Natural killer cell treated with Interleukin-12 subunit alpha and Interleukin-12 subunit beta and Interleukin-15 and Interleukin-18, amount 100 ng/mL, for 72 hours (primary cell): ENCODE data around the gene GOLGA1. TPM values are rescaled to one million over a fixed set of nuclear protein-coding genes. Genes with fewer than 3 reads are reported as not detected.
A peak's percentile ranks its signal among the peaks of the same experiment; 100 is the strongest.
"Not testable (repeated sequence)": the region's sequence is repeated elsewhere in the genome, so short reads cannot be mapped to it uniquely, and the experiment has no call there.

Source experiments
- ATAC-seq, 2 donors: fragments of 150-1000 bp; cut with Tn5 transposase in 1 of 2; sonication (Bioruptor Pico), chemical (Tn5 transposase) in 1 of 2; 2 replicates each; pipeline ENCODE4 v1.10.0; 2021
- DNase-seq: peaks from one replicate; pipeline ENCODE4 v3.0.0; 2022; ENCODE audit warnings: low spot score
- H3K27ac Mint-ChIP-seq, 2 donors: 1 replicate in 1 of 2; 2 replicates in 1 of 2; pipeline ENCODE4 v1.8.0; 2022; ENCODE audit warnings: mixed read lengths in 2 of 2, mild to moderate bottlenecking in 1 of 2, moderate library complexity in 1 of 2
- H3K27me3 Mint-ChIP-seq, 2 donors: 1 replicate in 1 of 2; 2 replicates in 1 of 2; pipeline ENCODE4 v1.8.0; 2022; ENCODE audit warnings: mixed read lengths in 2 of 2
- H3K36me3 Mint-ChIP-seq: one replicate; pipeline ENCODE4 v1.8.0; 2022; ENCODE audit warnings: mixed read lengths
- H3K4me1 Mint-ChIP-seq, 2 donors: 1 replicate in 1 of 2; 2 replicates in 1 of 2; pipeline ENCODE4 v1.8.0; 2022; ENCODE audit warnings: low read depth in 2 of 2, mixed read lengths in 2 of 2, mild to moderate bottlenecking in 1 of 2
- H3K4me3 Mint-ChIP-seq: one replicate; pipeline ENCODE4 v1.8.0; 2022; ENCODE audit warnings: mixed read lengths
- H3K9me3 Mint-ChIP-seq: 2 replicates; pipeline ENCODE4 v1.8.0; 2022; ENCODE audit warnings: mixed read lengths
- total RNA-seq, 2 donors: library from RNA; stranded (reverse); gene quantifications; one replicate each; pipeline ENCODE4 v1.2.3, GENCODE V29; 2022

GOLGA1 gene
- total RNA-seq, 2 donors from 2014 or later, result 22.1 to 22.6 TPM

GRCh38 chr9:124920394-124920793, 20.5 kb downstream of the GOLGA1 start:
- not testable (repeated sequence) for H3K9me3 Mint-ChIP-seq, ATAC-seq, H3K27ac Mint-ChIP-seq, H3K4me1 Mint-ChIP-seq, H3K4me3 Mint-ChIP-seq, DNase-seq, H3K27me3 Mint-ChIP-seq, H3K36me3 Mint-ChIP-seq

- DNase-seq (no peak), ATAC-seq (no peak)
- H3K36me3 Mint-ChIP-seq, result peaks cover 16% of the 10 kb centered on the region
- H3K4me3 Mint-ChIP-seq, result no peak overlapping the region
- H3K27ac Mint-ChIP-seq, result no peak overlapping the region
- no peaks in the 10 kb centered on the region for H3K9me3 Mint-ChIP-seq
- peaks cover 8 to 18% of the 10 kb centered on the region in 2 donors for H3K4me1 Mint-ChIP-seq
- no peaks in the 10 kb centered on the region for H3K27me3 Mint-ChIP-seq
Measured at GRCh38 chr9:124914753-124915405, 26.0 kb downstream of the GOLGA1 start.

GRCh38 chr9:124913378-124913777, 27.5 kb downstream of the GOLGA1 start:
- Mint-ChIP-seq H3K9me3 (no peaks in the 10 kb centered on the region), H3K27ac (no peak overlapping the region), H3K4me1 (peaks cover 8 to 18% of the 10 kb centered on the region in 2 donors), H3K36me3 (peaks cover 16% of the 10 kb centered on the region), H3K27me3 (no peaks in the 10 kb centered on the region), H3K4me3 (no peak overlapping the region)
- DNase-seq (no peak), ATAC-seq (no peak)

GRCh38 chr9:124911766-124912165, 29.1 kb downstream of the GOLGA1 start:
- Mint-ChIP-seq H3K9me3 (no peaks in the 10 kb centered on the region), H3K4me1 (peaks cover 8 to 18% of the 10 kb centered on the region in 2 donors), H3K27me3 (no peaks in the 10 kb centered on the region), H3K4me3 (no peak overlapping the region), H3K27ac (no peak overlapping the region), H3K36me3 (peaks cover 16% of the 10 kb centered on the region)
- DNase-seq (no peak), ATAC-seq (no peak)

- Mint-ChIP-seq H3K4me1 (peaks cover 0 to 6% of the 10 kb centered on the region in 2 donors), H3K36me3 (peaks cover 12% of the 10 kb centered on the region), H3K27me3 (no peaks in the 10 kb centered on the region), H3K27ac (no peak overlapping the region), H3K4me3 (no peak overlapping the region), H3K9me3 (no peaks in the 10 kb centered on the region)
- no peak for DNase-seq
- no peak for ATAC-seq
Measured at GRCh38 chr9:124908098-124908497, 32.8 kb downstream of the GOLGA1 start.

- Mint-ChIP-seq H3K9me3 (no peaks in the 10 kb centered on the region), H3K36me3 (peaks cover 11% of the 10 kb centered on the region), H3K4me1 (peaks cover 0 to 6% of the 10 kb centered on the region in 2 donors), H3K27ac (no peak overlapping the region), H3K27me3 (no peaks in the 10 kb centered on the region), H3K4me3 (no peak overlapping the region)
- ATAC-seq (no peak), DNase-seq (no peak)
Measured at GRCh38 chr9:124906966-124907365, 33.9 kb downstream of the GOLGA1 start.

GRCh38 chr9:124899845-124900244, 41.0 kb downstream of the GOLGA1 start:
- H3K9me3 Mint-ChIP-seq, result no peaks in the 10 kb centered on the region
- no peak overlapping the region for H3K4me3 Mint-ChIP-seq
- peaks cover 6% of the 10 kb centered on the region for H3K36me3 Mint-ChIP-seq
- no peak overlapping the region for H3K27ac Mint-ChIP-seq
- ATAC-seq, result no peak
- H3K4me1 Mint-ChIP-seq, result peaks cover 2 to 7% of the 10 kb centered on the region in 2 donors
- H3K27me3 Mint-ChIP-seq, result no peaks in the 10 kb centered on the region
- no peak for DNase-seq

- Mint-ChIP-seq H3K9me3 (no peaks in the 10 kb centered on the region), H3K36me3 (peaks cover 17% of the 10 kb centered on the region), H3K4me3 (no peak overlapping the region), H3K27ac (no peak overlapping the region), H3K27me3 (no peaks in the 10 kb centered on the region), H3K4me1 (peaks cover 6 to 11% of the 10 kb centered on the region in 2 donors)
- no peak for ATAC-seq
- DNase-seq, result no peak
Measured at GRCh38 chr9:124897570-124898460, 43.1 kb downstream of the GOLGA1 start.

- no peak overlapping the region for H3K27ac Mint-ChIP-seq
- peaks cover 17% of the 10 kb centered on the region for H3K36me3 Mint-ChIP-seq
- no peak overlapping the region for H3K4me3 Mint-ChIP-seq
- DNase-seq (no peak), ATAC-seq (peak; percentile 67 to 71)
- H3K27me3 Mint-ChIP-seq, result no peaks in the 10 kb centered on the region
- peaks cover 6 to 11% of the 10 kb centered on the region in 2 donors for H3K4me1 Mint-ChIP-seq
- no peaks in the 10 kb centered on the region for H3K9me3 Mint-ChIP-seq
Measured at GRCh38 chr9:124894741-124895170, 46.1 kb downstream of the GOLGA1 start.

GRCh38 chr9:124894035-124894740, 46.7 kb downstream of the GOLGA1 start:
- Mint-ChIP-seq H3K27ac (no peak overlapping the region), H3K27me3 (no peaks in the 10 kb centered on the region), H3K36me3 (peaks cover 17% of the 10 kb centered on the region), H3K9me3 (no peaks in the 10 kb centered on the region), H3K4me1 (peaks cover 6 to 11% of the 10 kb centered on the region in 2 donors), H3K4me3 (no peak overlapping the region)
- no peak for ATAC-seq
- DNase-seq, result no peak

- DNase-seq, result no peak
- no peaks in the 10 kb centered on the region for H3K27me3 Mint-ChIP-seq
- peaks cover 6 to 11% of the 10 kb centered on the region in 2 donors for H3K4me1 Mint-ChIP-seq
- peaks cover 11% of the 10 kb centered on the region for H3K36me3 Mint-ChIP-seq
- no peak overlapping the region for H3K4me3 Mint-ChIP-seq
- H3K9me3 Mint-ChIP-seq, result no peaks in the 10 kb centered on the region
- ATAC-seq, result no peak
- H3K27ac Mint-ChIP-seq, result peak overlapping the region in 1 of 2 donors; percentile 66
Measured at GRCh38 chr9:124890179-124890578, 50.7 kb downstream of the GOLGA1 start.

GRCh38 chr9:124889006-124889405, 51.9 kb downstream of the GOLGA1 start:
- H3K4me1 Mint-ChIP-seq, result peaks cover 0 to 5% of the 10 kb centered on the region in 2 donors
- no peaks in the 10 kb centered on the region for H3K27me3 Mint-ChIP-seq
- no peaks in the 10 kb centered on the region for H3K9me3 Mint-ChIP-seq
- H3K4me3 Mint-ChIP-seq, result no peak overlapping the region
- no peak for DNase-seq
- no peak overlapping the region for H3K27ac Mint-ChIP-seq
- ATAC-seq, result no peak
- H3K36me3 Mint-ChIP-seq, result peaks cover 8% of the 10 kb centered on the region

GRCh38 chr9:124887832-124888231, 53.1 kb downstream of the GOLGA1 start:
- Mint-ChIP-seq H3K4me1 (peaks cover 0 to 8% of the 10 kb centered on the region in 2 donors), H3K36me3 (no peaks in the 10 kb centered on the region)

More at GRCh38 chr9:124887832-124888231, 53.1 kb downstream of the GOLGA1 start:
- Mint-ChIP-seq H3K27me3 (no peaks in the 10 kb centered on the region), H3K4me3 (no peak overlapping the region), H3K27ac (no peak overlapping the region), H3K9me3 (no peaks in the 10 kb centered on the region)
- DNase-seq, result no peak
- no peak for ATAC-seq
